HepG2 (cell line): ENCODE measurements around the gene CD84. TPM values are rescaled to one million over a fixed set of nuclear protein-coding genes. Genes with fewer than 3 reads are reported as not detected.
"Not testable (repeated sequence)": the region's sequence is repeated elsewhere in the genome, so short reads cannot be mapped to it uniquely, and the experiment has no call there.

Source experiments
- ATAC-seq: fragments of 200-7000 bp; cut with Tn5 transposase; 3 replicates; pipeline ENCODE4 v1.9.1; 2020; ENCODE audit warnings: mild to moderate bottlenecking, moderate library complexity
- BruUV-seq: library from RNA; stranded (reverse); fragments of 400-500 nt; replicated peaks from 2 replicates; lab custom pipeline; 2021; lab: Mats Ljungman, UMichigan
- CTCF ChIA-PET: fragments of 300-600 bp; formaldehyde crosslinking; extraction: SDS; loops from one replicate; lab custom pipeline; 2021; ENCODE audit warnings: low total read pairs, inconsistent platforms, low intra/inter-chr PET ratio; lab: Yijun Ruan, JAX
- POLR2A ChIA-PET: fragments of 350-600 bp; sonication (Branson Sonifier 250); formaldehyde crosslinking; loops from one replicate; lab custom pipeline; 2020; ENCODE audit warnings: antibody characterized with exemption, inconsistent platforms; lab: Yijun Ruan, JAX
- DNase-seq: peaks from one replicate; pipeline ENCODE4 v3.0.0-alpha.2; 2015; ENCODE audit warnings: low spot score
- FAIRE-seq: peaks from 3 replicates; lab custom pipeline; 2011; peaks lifted over from hg19 to GRCh38; lab: Jason Lieb, UNC
- H2AFZ ChIP-seq: one replicate; pipeline ENCODE4 v1.6.1; 2011; ENCODE audit warnings: low read length, inconsistent platforms
- H3K27ac ChIP-seq: fragments of 300-600 bp; 3 replicates; pipeline ENCODE4 v1.8.0; 2011; ENCODE audit warnings: mixed run types, mild to moderate bottlenecking, mixed read lengths, low read length, inconsistent platforms; ENCODE audit not compliant: insufficient read depth; ENCODE audit errors: extremely low read length
- H3K27me3 ChIP-seq, 2 experiments: fragments of 200-600 bp in 1 of 2; 2 replicates in 1 of 2; 3 replicates in 1 of 2; pipeline versions ENCODE4 v1.6.0 to v1.8.0; 2011; ENCODE audit warnings: low read length in 2 of 2, mild to moderate bottlenecking in 2 of 2, moderate library complexity in 2 of 2, inconsistent platforms in 1 of 2; ENCODE audit not compliant: insufficient read depth in 2 of 2, control insufficient read depth in 1 of 2
- H3K36me3 ChIP-seq, 2 experiments: fragments of 200-600 bp in 1 of 2; replicated peaks in 1 of 2; 2 replicates in 1 of 2; 3 replicates in 1 of 2; pipeline versions ENCODE4 v1.5.1 to v1.8.0; 2011; ENCODE audit warnings: low read length in 2 of 2, inconsistent platforms in 1 of 2; ENCODE audit not compliant: insufficient read depth in 2 of 2, control insufficient read depth in 1 of 2
- H3K4me1 ChIP-seq: 2 replicates; pipeline ENCODE4 v1.5.1; 2012; ENCODE audit warnings: low read length, inconsistent platforms; ENCODE audit not compliant: insufficient read depth
- H3K4me2 ChIP-seq: 2 replicates; pipeline ENCODE4 v1.6.0; 2011; ENCODE audit warnings: low read depth, low read length, inconsistent platforms
- H3K4me3 ChIP-seq, 3 experiments: fragments of 200-600 bp in 1 of 3; sonication (generic), shearing (Covaris generic) in 1 of 3; replicated peaks in 1 of 3; 2 replicates each; pipeline ENCODE4 v1.5.1; 2011 to 2016; ENCODE audit warnings: low read length in 3 of 3, inconsistent platforms in 2 of 3, low read depth in 2 of 3, mild to moderate bottlenecking in 2 of 3, control low read depth in 1 of 3, mixed read lengths in 1 of 3; ENCODE audit not compliant: insufficient read depth in 1 of 3
- H3K79me2 ChIP-seq: one replicate; pipeline ENCODE4 v1.6.1; 2011; ENCODE audit warnings: low read length, inconsistent platforms; ENCODE audit not compliant: insufficient read depth
- H3K9ac ChIP-seq: 2 replicates; pipeline ENCODE4 v1.6.0; 2011; ENCODE audit warnings: mild to moderate bottlenecking, low read depth, low read length, inconsistent platforms; ENCODE audit not compliant: insufficient read depth
- H3K9me3 ChIP-seq: 2 replicates; pipeline ENCODE4 v1.5.1; 2012; ENCODE audit warnings: mild to moderate bottlenecking, low read length
- H4K20me1 ChIP-seq: 2 replicates; pipeline ENCODE4 v1.6.0; 2011; ENCODE audit warnings: inconsistent platforms, mild to moderate bottlenecking, low read length, moderate library complexity; ENCODE audit not compliant: insufficient read depth
- ESRRA ChIP-seq: sonication (generic); formaldehyde crosslinking; IDR thresholded peaks from 2 replicates; pipeline ENCODE4 v1.5.1; 2020; ENCODE audit warnings: mild to moderate bottlenecking, low read depth, missing genetic modification reagents
- ISX ChIP-seq: sonication (generic); formaldehyde crosslinking; conservative IDR thresholded peaks from 2 replicates; pipeline ENCODE4 v1.5.0; 2020; ENCODE audit warnings: missing genetic modification reagents
- RAD21 ChIP-seq: fragments of 450-650 bp; formaldehyde crosslinking; IDR thresholded peaks from 2 replicates; pipeline ENCODE4 v1.5.0; 2020; ENCODE audit warnings: mild to moderate bottlenecking
- SETDB1 ChIP-seq: sonication (generic); formaldehyde crosslinking; IDR thresholded peaks from 2 replicates; pipeline ENCODE4 v1.5.1; 2020; ENCODE audit warnings: missing genetic modification reagents, mild to moderate bottlenecking, borderline replicate concordance
- SRSF4 ChIP-seq: fragments of 200-400 bp; formaldehyde crosslinking; IDR thresholded peaks from one replicate; pipeline ENCODE4 v1.6.1; 2018; ENCODE audit warnings: mild to moderate bottlenecking, low read depth, low read length, moderate library complexity; ENCODE audit not compliant: poor library complexity, severe bottlenecking
- ZNF746 ChIP-seq: sonication (generic); formaldehyde crosslinking; IDR thresholded peaks from 2 replicates; pipeline ENCODE4 v1.8.0; 2022; ENCODE audit warnings: mild to moderate bottlenecking, missing genetic modification reagents
- WGBS: methylation state at CpG from one replicate; pipeline ENCODE4 v1.1.6; 2017; ENCODE audit warnings: low lambda C conversion rate; 5-methylcytosine and 5-hydroxymethylcytosine counted together
- in situ Hi-C: cut with HindIII; loops from 2 replicates; pipeline ENCODE4 v1.10.0; 2017; ENCODE audit warnings: low pct_unique_long_range_greater_than_20kb; ENCODE audit not compliant: extremely low pct_ligation_motif_present
- intact Hi-C: fragments of 100-400 bp; cut with micrococcal nuclease; formaldehyde crosslinking; loops from one replicate; pipeline ENCODE4 v1.10.0; 2022; ENCODE audit not compliant: unreplicated experiment
- polyA plus RNA-seq, 8 experiments: library from polyadenylated mRNA; depleted of rRNA in 3 of 8; stranded (reverse) in 7 of 8; unstranded in 1 of 8; fragments of >200 nt; fragmentation: Illumina TruSeq in 4 of 8; extraction: Trizol in 4 of 8; gene quantifications; 2 replicates each; pipeline versions ENCODE4 v1.2.1 to v1.2.3, GENCODE V29; 2011 to 2016; ENCODE audit warnings: low read depth in 4 of 8, missing spikeins in 1 of 8, mixed read lengths in 1 of 8; ENCODE audit not compliant: insufficient read depth in 1 of 8
- total RNA-seq, 5 experiments: library from RNA; depleted of rRNA; stranded (reverse); fragments of >200 nt; fragmentation: Illumina TruSeq; extraction: Trizol; gene quantifications; 2 replicates each; pipeline ENCODE4 v1.2.3, GENCODE V29; 2016; ENCODE audit warnings: low read depth in 1 of 5
- TF ChIP-seq, protein P1 (sequence below): sonication (generic); formaldehyde crosslinking; IDR thresholded peaks from one replicate; pipeline ENCODE4 v1.5.1; 2020; ENCODE audit warnings: mild to moderate bottlenecking, missing genetic modification reagents; ENCODE audit errors: not compliant biosample characterization
- TF ChIP-seq, protein P2 (sequence below): sonication (generic); formaldehyde crosslinking; IDR thresholded peaks from 2 replicates; pipeline ENCODE4 v1.9.0; 2021; ENCODE audit warnings: missing genetic modification reagents, borderline replicate concordance

CD84 gene
- total and polyA plus RNA-seq, 2 of the 13 experiments (the other 11 are each of a cell fraction or from before 2014, with no cell fraction given), result not detected

DNA sequence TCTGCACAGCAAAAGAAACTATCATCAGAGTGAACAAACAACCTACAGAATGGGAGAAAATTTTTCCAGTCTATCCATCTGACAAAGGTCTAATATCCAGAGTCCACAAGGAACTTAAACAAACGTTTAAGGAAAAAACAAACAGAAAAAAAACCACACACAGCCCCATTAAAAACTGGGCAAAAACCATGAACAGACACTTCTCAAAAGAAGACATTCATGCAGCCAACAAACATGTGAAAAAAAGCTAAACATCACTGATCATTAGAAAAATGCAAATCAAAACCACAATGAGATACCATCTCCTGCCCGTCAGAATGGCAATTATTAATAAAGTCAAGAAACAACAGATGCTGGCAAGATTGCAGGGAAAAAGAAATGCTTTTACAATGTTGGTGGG lies 16.6 kb downstream of the CD84 start:
- intact Hi-C loops, H3K4me2 ChIP-seq, in situ Hi-C loops, H4K20me1 ChIP-seq, DNase-seq, H3K36me3 ChIP-seq, CTCF ChIA-PET: not testable (repeated sequence)
- 0% methylated on average over 2 of the region's 2 CpGs for WGBS
- peak; percentile 89; the same call in 1 of the 2 replicates for TF ChIP-seq SETDB1
- TF ChIP-seq, all 625 proteins: peak for 1; not testable (repeated sequence) for 624
- BruUV-seq, FAIRE-seq, H3K27ac ChIP-seq, H2AFZ ChIP-seq, ATAC-seq, H3K4me3 ChIP-seq, POLR2A ChIA-PET, H3K27me3 ChIP-seq, H3K79me2 ChIP-seq, H3K4me1 ChIP-seq, H3K9ac ChIP-seq, H3K9me3 ChIP-seq: not testable (repeated sequence)

DNA sequence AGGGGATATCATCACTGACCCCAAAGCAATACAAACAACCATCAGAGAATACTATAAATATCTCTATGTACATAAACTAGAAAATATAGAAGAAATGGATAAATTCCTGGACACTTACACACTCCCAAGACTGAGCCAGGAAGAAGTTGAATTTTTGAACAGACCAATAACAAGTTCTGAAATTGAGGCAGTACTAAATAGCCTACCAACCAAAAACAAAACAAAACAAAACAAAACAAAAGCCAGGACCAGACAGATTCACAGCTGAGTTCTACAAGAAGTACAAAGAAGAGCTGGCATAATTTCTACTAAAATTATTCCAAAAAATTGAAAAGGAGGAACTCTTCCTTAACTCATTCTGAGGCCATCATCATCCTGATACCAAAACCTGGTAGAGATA lies 18.5 kb downstream of the CD84 start:
- ChIA-PET POLR2A (no interaction called here), CTCF (no interaction called here)
- Histone ChIP-seq H3K79me2 (no peaks in the 10 kb centered on the region), H3K4me3 (no peak overlapping the region), H3K9me3 (peaks cover 9% of the 10 kb centered on the region), H3K4me1 (no peaks in the 10 kb centered on the region), H3K27ac (no peak overlapping the region), H3K4me2 (no peak overlapping the region), H2AFZ (no peak overlapping the region), H3K9ac (no peak overlapping the region), H3K36me3 (no peaks in the 10 kb centered on the region), H4K20me1 (no peaks in the 10 kb centered on the region), H3K27me3 (no peaks in the 10 kb centered on the region)
- DNase-seq, result no peak
- in situ Hi-C loops (no loop called here), intact Hi-C loops (no loop called here)
- no peak for FAIRE-seq
- BruUV-seq, result no TSS peak
- no peak for ATAC-seq
- TF ChIP-seq, protein P1, sequence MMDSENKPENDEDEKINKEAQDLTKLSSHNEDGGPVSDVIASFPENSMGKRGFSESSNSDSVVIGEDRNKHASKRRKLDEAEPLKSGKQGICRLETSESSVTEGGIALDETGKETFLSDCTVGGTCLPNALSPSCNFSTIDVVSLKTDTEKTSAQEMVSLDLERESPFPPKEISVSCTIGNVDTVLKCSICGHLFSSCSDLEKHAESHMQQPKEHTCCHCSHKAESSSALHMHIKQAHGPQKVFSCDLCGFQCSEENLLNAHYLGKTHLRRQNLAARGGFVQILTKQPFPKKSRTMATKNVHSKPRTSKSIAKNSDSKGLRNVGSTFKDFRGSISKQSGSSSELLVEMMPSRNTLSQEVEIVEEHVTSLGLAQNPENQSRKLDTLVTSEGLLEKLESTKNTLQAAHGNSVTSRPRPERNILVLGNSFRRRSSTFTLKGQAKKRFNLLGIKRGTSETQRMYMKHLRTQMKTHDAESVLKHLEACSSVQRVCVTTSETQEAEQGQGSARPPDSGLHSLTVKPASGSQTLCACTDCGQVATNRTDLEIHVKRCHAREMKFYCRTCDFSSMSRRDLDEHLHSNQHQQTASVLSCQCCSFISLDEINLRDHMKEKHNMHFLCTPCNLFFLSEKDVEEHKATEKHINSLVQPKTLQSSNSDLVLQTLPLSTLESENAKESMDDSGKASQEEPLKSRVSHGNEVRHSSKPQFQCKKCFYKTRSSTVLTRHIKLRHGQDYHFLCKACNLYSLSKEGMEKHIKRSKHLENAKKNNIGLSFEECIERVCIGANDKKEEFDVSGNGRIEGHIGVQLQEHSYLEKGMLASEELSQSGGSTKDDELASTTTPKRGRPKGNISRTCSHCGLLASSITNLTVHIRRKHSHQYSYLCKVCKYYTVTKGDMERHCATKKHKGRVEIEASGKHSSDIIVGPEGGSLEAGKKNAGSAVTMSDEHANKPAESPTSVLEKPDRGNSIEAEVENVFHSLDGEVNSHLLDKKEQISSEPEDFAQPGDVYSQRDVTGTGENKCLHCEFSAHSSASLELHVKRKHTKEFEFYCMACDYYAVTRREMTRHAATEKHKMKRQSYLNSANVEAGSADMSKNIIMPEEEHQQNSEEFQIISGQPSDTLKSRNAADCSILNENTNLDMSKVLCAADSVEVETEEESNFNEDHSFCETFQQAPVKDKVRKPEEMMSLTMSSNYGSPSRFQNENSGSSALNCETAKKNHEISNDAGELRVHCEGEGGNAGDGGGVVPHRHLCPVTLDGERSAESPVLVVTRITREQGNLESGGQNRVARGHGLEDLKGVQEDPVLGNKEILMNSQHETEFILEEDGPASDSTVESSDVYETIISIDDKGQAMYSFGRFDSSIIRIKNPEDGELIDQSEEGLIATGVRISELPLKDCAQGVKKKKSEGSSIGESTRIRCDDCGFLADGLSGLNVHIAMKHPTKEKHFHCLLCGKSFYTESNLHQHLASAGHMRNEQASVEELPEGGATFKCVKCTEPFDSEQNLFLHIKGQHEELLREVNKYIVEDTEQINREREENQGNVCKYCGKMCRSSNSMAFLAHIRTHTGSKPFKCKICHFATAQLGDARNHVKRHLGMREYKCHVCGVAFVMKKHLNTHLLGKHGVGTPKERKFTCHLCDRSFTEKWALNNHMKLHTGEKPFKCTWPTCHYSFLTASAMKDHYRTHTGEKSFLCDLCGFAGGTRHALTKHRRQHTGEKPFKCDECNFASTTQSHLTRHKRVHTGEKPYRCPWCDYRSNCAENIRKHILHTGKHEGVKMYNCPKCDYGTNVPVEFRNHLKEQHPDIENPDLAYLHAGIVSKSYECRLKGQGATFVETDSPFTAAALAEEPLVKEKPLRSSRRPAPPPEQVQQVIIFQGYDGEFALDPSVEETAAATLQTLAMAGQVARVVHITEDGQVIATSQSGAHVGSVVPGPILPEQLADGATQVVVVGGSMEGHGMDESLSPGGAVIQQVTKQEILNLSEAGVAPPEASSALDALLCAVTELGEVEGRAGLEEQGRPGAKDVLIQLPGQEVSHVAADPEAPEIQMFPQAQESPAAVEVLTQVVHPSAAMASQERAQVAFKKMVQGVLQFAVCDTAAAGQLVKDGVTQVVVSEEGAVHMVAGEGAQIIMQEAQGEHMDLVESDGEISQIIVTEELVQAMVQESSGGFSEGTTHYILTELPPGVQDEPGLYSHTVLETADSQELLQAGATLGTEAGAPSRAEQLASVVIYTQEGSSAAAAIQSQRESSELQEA (CRISPR knock-in tag), result no peak
- TF ChIP-seq ESRRA (no peak), RAD21 (no peak), ISX (CRISPR knock-in tag) (no peak), SRSF4 (no peak), ZNF746 (no peak)
- TF ChIP-seq, protein P2, sequence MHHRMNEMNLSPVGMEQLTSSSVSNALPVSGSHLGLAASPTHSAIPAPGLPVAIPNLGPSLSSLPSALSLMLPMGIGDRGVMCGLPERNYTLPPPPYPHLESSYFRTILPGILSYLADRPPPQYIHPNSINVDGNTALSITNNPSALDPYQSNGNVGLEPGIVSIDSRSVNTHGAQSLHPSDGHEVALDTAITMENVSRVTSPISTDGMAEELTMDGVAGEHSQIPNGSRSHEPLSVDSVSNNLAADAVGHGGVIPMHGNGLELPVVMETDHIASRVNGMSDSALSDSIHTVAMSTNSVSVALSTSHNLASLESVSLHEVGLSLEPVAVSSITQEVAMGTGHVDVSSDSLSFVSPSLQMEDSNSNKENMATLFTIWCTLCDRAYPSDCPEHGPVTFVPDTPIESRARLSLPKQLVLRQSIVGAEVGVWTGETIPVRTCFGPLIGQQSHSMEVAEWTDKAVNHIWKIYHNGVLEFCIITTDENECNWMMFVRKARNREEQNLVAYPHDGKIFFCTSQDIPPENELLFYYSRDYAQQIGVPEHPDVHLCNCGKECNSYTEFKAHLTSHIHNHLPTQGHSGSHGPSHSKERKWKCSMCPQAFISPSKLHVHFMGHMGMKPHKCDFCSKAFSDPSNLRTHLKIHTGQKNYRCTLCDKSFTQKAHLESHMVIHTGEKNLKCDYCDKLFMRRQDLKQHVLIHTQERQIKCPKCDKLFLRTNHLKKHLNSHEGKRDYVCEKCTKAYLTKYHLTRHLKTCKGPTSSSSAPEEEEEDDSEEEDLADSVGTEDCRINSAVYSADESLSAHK, result no peak
